Caco-2 (cell line): ENCODE measurements around the gene KCNIP1. TPM values are rescaled to one million over a fixed set of nuclear protein-coding genes. Genes with fewer than 3 reads are reported as not detected.
A peak's percentile ranks its signal among the peaks of the same experiment; 100 is the strongest.

ENCODE experiments used
- BruUV-seq: library from RNA; stranded (reverse); fragments of 400-500 nt; replicated peaks from 2 replicates; lab custom pipeline; 2021; lab: Mats Ljungman, UMichigan
- CTCF ChIA-PET: fragments of 300-600 bp; sonication (Branson Sonifier 250); formaldehyde crosslinking; loops from one replicate; lab custom pipeline; 2022; ENCODE audit warnings: antibody characterized with exemption; lab: Charles Lee
- POLR2A ChIA-PET: fragments of 300-600 bp; sonication (Branson Sonifier 250); formaldehyde crosslinking; loops from one replicate; lab custom pipeline; 2022; ENCODE audit warnings: antibody characterized with exemption; lab: Charles Lee
- DNase-seq, 2 experiments: peaks; one replicate each; pipeline versions ENCODE4 v3.0.0 to v3.0.0-alpha.2; 2020 to 2022
- H3K27me3 ChIP-seq: replicated peaks from 2 replicates; pipeline ENCODE4 v1.6.0; 2011; ENCODE audit warnings: low read length; ENCODE audit not compliant: control insufficient read depth, insufficient read depth
- H3K36me3 ChIP-seq: 2 replicates; pipeline ENCODE4 v1.5.1; 2011; ENCODE audit warnings: low read length; ENCODE audit not compliant: control insufficient read depth, insufficient read depth
- H3K4me1 ChIP-seq: fragments of 250-450 bp; sonication (Bioruptor Pico); 2 replicates; pipeline ENCODE4 v1.5.1; 2020; ENCODE audit warnings: mild to moderate bottlenecking
- H3K4me3 ChIP-seq: 2 replicates; pipeline ENCODE4 v1.5.1; 2011; ENCODE audit warnings: low read depth, mild to moderate bottlenecking, control low read depth, low read length
- H3K9me3 ChIP-seq: fragments of 250-450 bp; sonication (Bioruptor Pico); 2 replicates; pipeline ENCODE4 v1.5.1; 2020; ENCODE audit warnings: mild to moderate bottlenecking, moderate library complexity
- H3K27ac Mint-ChIP-seq: one replicate; pipeline ENCODE4 v1.8.0; 2022; ENCODE audit warnings: mixed read lengths; ENCODE audit not compliant: unreplicated experiment
- H3K27me3 Mint-ChIP-seq: one replicate; pipeline ENCODE4 v1.8.0; 2022; ENCODE audit warnings: mixed read lengths; ENCODE audit not compliant: insufficient read depth, unreplicated experiment
- H3K36me3 Mint-ChIP-seq: one replicate; pipeline ENCODE4 v1.8.0; 2022; ENCODE audit warnings: mild to moderate bottlenecking, mixed read lengths; ENCODE audit not compliant: insufficient read depth, unreplicated experiment
- H3K4me1 Mint-ChIP-seq: one replicate; pipeline ENCODE4 v1.8.0; 2022; ENCODE audit warnings: low read depth, mixed read lengths; ENCODE audit not compliant: unreplicated experiment
- H3K4me3 Mint-ChIP-seq: one replicate; pipeline ENCODE4 v1.8.0; 2022; ENCODE audit warnings: mild to moderate bottlenecking, moderate library complexity, mixed read lengths; ENCODE audit not compliant: unreplicated experiment
- H3K9me3 Mint-ChIP-seq: one replicate; pipeline ENCODE4 v1.8.0; 2022; ENCODE audit warnings: mixed read lengths; ENCODE audit not compliant: unreplicated experiment
- intact Hi-C: fragments of 100-400 bp; cut with micrococcal nuclease; formaldehyde crosslinking; loops from one replicate; pipeline ENCODE4 v1.10.0; 2022; ENCODE audit not compliant: unreplicated experiment
- total RNA-seq: library from RNA; stranded (reverse); gene quantifications from 2 replicates; pipeline ENCODE4 v1.2.3, GENCODE V29; 2022
- TF ChIP-seq, protein P1 (sequence below), 2 experiments: fragments of 200-600 bp in 1 of 2; IDR thresholded peaks; 1 replicate in 1 of 2; 2 replicates in 1 of 2; pipeline versions ENCODE4 v1.5.1 to v1.8.0; 2011 to 2022; ENCODE audit warnings: antibody characterized with exemption in 1 of 2, control low read depth in 1 of 2, inconsistent platforms in 1 of 2, low read depth in 1 of 2, low read length in 1 of 2, mild to moderate bottlenecking in 1 of 2, moderate library complexity in 1 of 2; ENCODE audit not compliant: insufficient read depth in 1 of 2, severe bottlenecking in 1 of 2, unreplicated experiment in 1 of 2

KCNIP1 gene
- total RNA-seq, 1 experiment from 2014 or later: not detected

DNA sequence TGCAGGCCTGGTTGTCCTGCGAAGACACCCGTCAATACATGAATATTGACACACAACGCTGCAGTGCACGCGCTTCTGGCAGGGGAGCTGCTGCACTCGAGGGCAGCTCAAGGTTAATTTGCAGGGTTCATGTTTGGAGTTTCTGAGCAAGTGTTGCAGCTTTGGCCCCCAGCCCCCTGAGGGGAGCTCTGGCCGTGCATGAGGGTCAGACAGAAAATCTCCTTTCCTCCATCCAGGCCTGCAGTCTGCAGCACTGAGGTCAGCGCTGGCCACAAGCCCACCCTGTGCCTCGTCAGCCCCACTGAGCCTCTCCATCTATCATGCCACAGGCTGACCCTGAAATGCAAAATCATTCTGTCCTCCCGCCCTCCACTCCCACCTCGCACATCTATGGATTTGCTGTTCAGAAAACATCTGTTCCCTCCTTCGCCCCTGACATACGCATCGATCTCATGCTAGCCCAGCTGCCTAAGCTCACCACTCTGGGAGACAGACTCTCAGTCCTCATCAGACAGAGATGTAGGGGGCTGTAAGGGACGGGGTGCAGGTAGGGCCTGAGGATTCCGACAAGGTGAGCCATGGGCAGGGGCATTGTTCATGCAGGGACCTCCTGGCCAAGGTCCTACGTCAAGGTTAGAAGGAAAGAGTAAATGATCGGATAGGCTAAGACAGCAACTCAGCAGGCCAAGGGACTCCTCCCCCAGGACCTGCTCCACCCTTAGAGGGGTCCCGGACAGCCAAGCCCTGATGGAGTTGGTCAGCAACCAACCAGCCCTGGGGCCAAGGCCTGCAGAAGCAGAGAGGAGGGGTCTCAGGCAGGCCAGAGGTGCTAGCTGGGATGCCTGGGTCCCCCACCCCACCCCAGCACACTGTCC is 125.1 kb downstream of the KCNIP1 start:
- H3K36me3 Mint-ChIP-seq: peaks cover 7% of the 10 kb centered on the region
- no peak overlapping the region for H3K4me3 Mint-ChIP-seq
- H3K9me3 ChIP-seq: no peaks in the 10 kb centered on the region
- intact Hi-C loops: no loop called here
- H3K27me3 Mint-ChIP-seq: peaks cover 17% of the 10 kb centered on the region
- DNase-seq: peak in 1 of 2 experiments; percentile 29
- H3K27me3 ChIP-seq: no peaks in the 10 kb centered on the region; the same call in none of the 2 replicates
- no peak overlapping the region for H3K27ac Mint-ChIP-seq
- ChIA-PET CTCF (no interaction called here), POLR2A (no interaction called here)
- TF ChIP-seq, protein P1, sequence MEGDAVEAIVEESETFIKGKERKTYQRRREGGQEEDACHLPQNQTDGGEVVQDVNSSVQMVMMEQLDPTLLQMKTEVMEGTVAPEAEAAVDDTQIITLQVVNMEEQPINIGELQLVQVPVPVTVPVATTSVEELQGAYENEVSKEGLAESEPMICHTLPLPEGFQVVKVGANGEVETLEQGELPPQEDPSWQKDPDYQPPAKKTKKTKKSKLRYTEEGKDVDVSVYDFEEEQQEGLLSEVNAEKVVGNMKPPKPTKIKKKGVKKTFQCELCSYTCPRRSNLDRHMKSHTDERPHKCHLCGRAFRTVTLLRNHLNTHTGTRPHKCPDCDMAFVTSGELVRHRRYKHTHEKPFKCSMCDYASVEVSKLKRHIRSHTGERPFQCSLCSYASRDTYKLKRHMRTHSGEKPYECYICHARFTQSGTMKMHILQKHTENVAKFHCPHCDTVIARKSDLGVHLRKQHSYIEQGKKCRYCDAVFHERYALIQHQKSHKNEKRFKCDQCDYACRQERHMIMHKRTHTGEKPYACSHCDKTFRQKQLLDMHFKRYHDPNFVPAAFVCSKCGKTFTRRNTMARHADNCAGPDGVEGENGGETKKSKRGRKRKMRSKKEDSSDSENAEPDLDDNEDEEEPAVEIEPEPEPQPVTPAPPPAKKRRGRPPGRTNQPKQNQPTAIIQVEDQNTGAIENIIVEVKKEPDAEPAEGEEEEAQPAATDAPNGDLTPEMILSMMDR (IDR thresholded peaks at IDR 0.05; ENCODE audit: insufficient read depth in 1 of 2, low read depth in 1 of 2, low read length in 1 of 2, severe bottlenecking in 1 of 2, unreplicated experiment in 1 of 2): no peak
- BruUV-seq: no TSS peak
- H3K9me3 Mint-ChIP-seq: no peaks in the 10 kb centered on the region
- no peaks in the 10 kb centered on the region for H3K36me3 ChIP-seq
- peaks cover 12% of the 10 kb centered on the region for H3K4me1 Mint-ChIP-seq
- peaks cover 2% of the 10 kb centered on the region; the same call in 1 of the 2 replicates for H3K4me1 ChIP-seq
- no peak overlapping the region for H3K4me3 ChIP-seq

DNA sequence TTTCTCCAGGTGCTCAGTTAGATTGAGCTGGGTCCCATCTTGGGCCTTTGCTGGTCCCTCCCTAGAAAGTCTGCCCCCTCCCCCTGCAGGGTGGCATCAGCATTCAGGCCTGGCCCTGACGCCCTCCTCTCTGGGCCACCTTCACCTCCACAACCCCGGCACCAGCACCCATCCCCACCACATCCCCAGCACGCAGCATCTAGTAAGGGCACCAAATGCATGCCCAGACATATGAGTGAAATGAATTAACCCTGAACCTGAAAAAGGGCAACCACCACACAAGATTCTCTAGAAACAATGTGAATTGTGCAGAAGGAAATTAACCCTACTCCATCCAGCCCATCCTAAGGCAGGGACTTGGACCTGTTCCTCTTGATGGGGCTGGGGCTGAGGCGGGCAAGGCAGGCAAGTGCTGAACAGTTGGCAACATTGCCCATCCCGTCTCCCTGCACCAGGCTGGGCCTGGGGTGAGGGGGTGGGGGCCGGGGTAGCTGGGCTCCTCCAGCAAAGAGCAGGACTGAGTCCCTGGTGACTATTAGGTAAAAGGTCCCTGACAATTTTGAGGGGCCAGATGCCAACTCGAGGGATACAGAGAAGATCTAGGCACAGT is 125.9 kb downstream of the KCNIP1 start:
- CTCF ChIA-PET: no interaction called here
- no TSS peak for BruUV-seq
- peaks cover 11% of the 10 kb centered on the region for H3K27me3 Mint-ChIP-seq
- no peak overlapping the region for H3K27ac Mint-ChIP-seq
- Histone ChIP-seq H3K27me3 (no peaks in the 10 kb centered on the region; the same call in none of the 2 replicates), H3K9me3 (no peaks in the 10 kb centered on the region), H3K4me1 (peaks cover 6% of the 10 kb centered on the region; the same call in 1 of the 2 replicates), H3K36me3 (no peaks in the 10 kb centered on the region), H3K4me3 (no peak overlapping the region)
- intact Hi-C loops: loop anchor here (5.0 kb wide), 1 partner anchor 362 kb away; no protein-coding TSS in a partner anchor
- H3K9me3 Mint-ChIP-seq: no peaks in the 10 kb centered on the region
- peak in 1 of 2 experiments; percentile 12 for DNase-seq
- H3K4me3 Mint-ChIP-seq: no peak overlapping the region
- peaks cover 19% of the 10 kb centered on the region for H3K4me1 Mint-ChIP-seq
- peaks cover 7% of the 10 kb centered on the region for H3K36me3 Mint-ChIP-seq
- TF ChIP-seq, protein P1 (IDR thresholded peaks at IDR 0.05; ENCODE audit: insufficient read depth in 1 of 2, low read depth in 1 of 2, low read length in 1 of 2, severe bottlenecking in 1 of 2, unreplicated experiment in 1 of 2): no peak
- POLR2A ChIA-PET: no interaction called here

DNA sequence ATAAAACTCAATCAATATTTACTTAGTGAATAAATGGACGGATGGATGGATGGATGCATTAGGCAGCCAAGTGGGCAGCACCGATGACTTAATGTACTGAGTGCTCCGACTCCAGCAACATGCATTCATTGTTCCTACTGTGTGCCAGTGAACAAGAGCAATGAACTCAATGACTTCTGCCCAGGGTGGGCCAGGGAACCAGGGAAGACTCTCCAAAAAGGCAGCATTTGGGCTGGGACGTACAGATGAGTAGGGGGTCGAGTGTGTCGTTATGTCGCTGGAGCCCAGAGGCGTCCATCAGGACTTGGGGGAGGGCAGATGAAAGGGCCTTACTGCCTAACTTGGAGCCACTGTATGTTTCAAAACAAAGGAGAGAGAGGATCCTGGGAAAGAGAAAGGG is 126.4 kb downstream of the KCNIP1 start:
- Histone ChIP-seq H3K4me3 (no peak overlapping the region), H3K9me3 (no peaks in the 10 kb centered on the region), H3K36me3 (no peaks in the 10 kb centered on the region), H3K27me3 (no peaks in the 10 kb centered on the region; the same call in none of the 2 replicates), H3K4me1 (peaks cover 6% of the 10 kb centered on the region; the same call in 1 of the 2 replicates)
- TF ChIP-seq, protein P1 (IDR thresholded peaks at IDR 0.05; ENCODE audit: insufficient read depth in 1 of 2, low read depth in 1 of 2, low read length in 1 of 2, severe bottlenecking in 1 of 2, unreplicated experiment in 1 of 2): no peak
- Mint-ChIP-seq H3K4me3 (no peak overlapping the region), H3K27ac (no peak overlapping the region), H3K9me3 (no peaks in the 10 kb centered on the region), H3K4me1 (peaks cover 20% of the 10 kb centered on the region), H3K36me3 (peaks cover 7% of the 10 kb centered on the region), H3K27me3 (peaks cover 11% of the 10 kb centered on the region)
- DNase-seq: peak in 1 of 2 experiments; percentile 6
- intact Hi-C loops: loop anchor here (5.0 kb wide), 1 partner anchor 363 kb away; no protein-coding TSS in a partner anchor
- ChIA-PET CTCF (no interaction called here), POLR2A (no interaction called here)
- no TSS peak for BruUV-seq
